HepG2 (cell line): ENCODE data around the gene C2CD2. TPM values are rescaled to one million over a fixed set of nuclear protein-coding genes. Genes with fewer than 3 reads are reported as not detected.

Experiments used
- DDIT3 ChIP-seq: sonication (generic); formaldehyde crosslinking; IDR thresholded peaks from 2 replicates; pipeline ENCODE4 v1.4.0; 2020; ENCODE audit warnings: mild to moderate bottlenecking, missing genetic modification reagents
- DPF2 ChIP-seq: sonication (generic); formaldehyde crosslinking; IDR thresholded peaks from 2 replicates; pipeline ENCODE4 v1.4.0; 2020; ENCODE audit warnings: mild to moderate bottlenecking, low read depth, missing genetic modification reagents, borderline replicate concordance
- ESRRA ChIP-seq: sonication (generic); formaldehyde crosslinking; IDR thresholded peaks from 2 replicates; pipeline ENCODE4 v1.5.1; 2020; ENCODE audit warnings: mild to moderate bottlenecking, low read depth, missing genetic modification reagents
- GTF3A ChIP-seq: sonication (generic); formaldehyde crosslinking; conservative IDR thresholded peaks from 2 replicates; pipeline ENCODE4 v1.4.0; 2020; ENCODE audit warnings: mild to moderate bottlenecking, missing genetic modification reagents
- IRF1 ChIP-seq: sonication (generic); formaldehyde crosslinking; IDR thresholded peaks from 2 replicates; pipeline ENCODE4 v1.4.0; 2020; ENCODE audit warnings: low read depth, mild to moderate bottlenecking, missing genetic modification reagents
- KLF12 ChIP-seq: sonication (generic); formaldehyde crosslinking; IDR thresholded peaks from 2 replicates; pipeline ENCODE4 v1.4.0; 2020; ENCODE audit warnings: missing genetic modification reagents, borderline replicate concordance
- NBN ChIP-seq: fragments of 450-650 bp; conservative IDR thresholded peaks from 2 replicates; pipeline ENCODE4 v1.6.1; 2017
- NCOA1 ChIP-seq: sonication (generic); formaldehyde crosslinking; IDR thresholded peaks from 2 replicates; pipeline ENCODE4 v1.9.0; 2021; ENCODE audit warnings: missing genetic modification reagents
- NCOR1 ChIP-seq: fragments of 200-600 bp; sonication (generic); IDR thresholded peaks from 2 replicates; pipeline ENCODE4 v1.7.0; 2017; ENCODE audit warnings: antibody characterized with exemption, low read length, borderline replicate concordance
- NFKB2 ChIP-seq: sonication (generic); formaldehyde crosslinking; IDR thresholded peaks from 2 replicates; pipeline ENCODE4 v1.4.0; 2020; ENCODE audit warnings: missing genetic modification reagents, borderline replicate concordance
- PRDM10 ChIP-seq: sonication (generic); formaldehyde crosslinking; IDR thresholded peaks from 2 replicates; pipeline ENCODE4 v1.4.0; 2020; ENCODE audit warnings: low read depth, missing genetic modification reagents
- SAP130 ChIP-seq: IDR thresholded peaks from 2 replicates; pipeline ENCODE4 v1.6.1; 2016; ENCODE audit warnings: low read depth
- SRF ChIP-seq: IDR thresholded peaks from 2 replicates; pipeline ENCODE4 v1.6.1; 2011; ENCODE audit warnings: mild to moderate bottlenecking, low read depth, low read length, moderate library complexity
- TBL1XR1 ChIP-seq: fragments of 150-350 bp; IDR thresholded peaks from 2 replicates; pipeline ENCODE4 v1.6.1; 2014; ENCODE audit warnings: borderline replicate concordance, low read length; ENCODE audit not compliant: partially characterized antibody
- THAP9 ChIP-seq: sonication (generic); formaldehyde crosslinking; IDR thresholded peaks from 2 replicates; pipeline ENCODE4; 2020; ENCODE audit warnings: missing genetic modification reagents, mild to moderate bottlenecking, borderline replicate concordance
- ZNF281 ChIP-seq: sonication (generic); formaldehyde crosslinking; IDR thresholded peaks from 2 replicates; pipeline ENCODE4 v1.4.0; 2020; ENCODE audit warnings: missing genetic modification reagents, borderline replicate concordance
- ZNF430 ChIP-seq: sonication (generic); formaldehyde crosslinking; IDR thresholded peaks from 2 replicates; pipeline ENCODE4 v1.9.0; 2021; ENCODE audit warnings: mild to moderate bottlenecking, missing genetic modification reagents
- ZNF792 ChIP-seq: IDR thresholded peaks from 2 replicates; pipeline ENCODE4 v1.6.1; 2016
- polyA plus RNA-seq, 8 experiments: library from polyadenylated mRNA; depleted of rRNA in 3 of 8; stranded (reverse) in 7 of 8; unstranded in 1 of 8; fragments of >200 nt; fragmentation: Illumina TruSeq in 4 of 8; extraction: Trizol in 4 of 8; gene quantifications; 2 replicates each; pipeline versions ENCODE4 v1.2.1 to v1.2.3, GENCODE V29; 2011 to 2016; ENCODE audit warnings: low read depth in 4 of 8, missing spikeins in 1 of 8, mixed read lengths in 1 of 8; ENCODE audit not compliant: insufficient read depth in 1 of 8
- total RNA-seq, 5 experiments: library from RNA; depleted of rRNA; stranded (reverse); fragments of >200 nt; fragmentation: Illumina TruSeq; extraction: Trizol; gene quantifications; 2 replicates each; pipeline ENCODE4 v1.2.3, GENCODE V29; 2016; ENCODE audit warnings: low read depth in 1 of 5

C2CD2 gene
- total and polyA plus RNA-seq, 2 of the 13 experiments (the other 11 are each of a cell fraction or from before 2014, with no cell fraction given) = 12.5 to 19.7 TPM

GRCh38 chr21:41926117-41926806 is 27.6 kb downstream of the C2CD2 start (continued):
- TF ChIP-seq PRDM10 (CRISPR knock-in tag) = no peak
- TF ChIP-seq SAP130 (CRISPR knock-in tag) = peak; percentile 17; the same call in 1 of the 2 replicates
- TF ChIP-seq DDIT3 (CRISPR knock-in tag) = no peak
- no peak for TF ChIP-seq NFKB2 (CRISPR knock-in tag)
- no peak for TF ChIP-seq ZNF430 (CRISPR knock-in tag)
- 0 out of 2 replicates have a peak, but pooled peaks have one; percentile 20 for TF ChIP-seq NCOA1 (CRISPR knock-in tag)
- peak; percentile 51; the same call in 1 of the 2 replicates for TF ChIP-seq NCOR1
- no peak for TF ChIP-seq KLF12 (CRISPR knock-in tag)
- TF ChIP-seq ZNF792 = no peak
- TF ChIP-seq THAP9 (CRISPR knock-in tag) = peak; percentile 42; the same call in 1 of the 2 replicates
- no peak for TF ChIP-seq TBL1XR1
- no peak for TF ChIP-seq GTF3A (CRISPR knock-in tag)
- TF ChIP-seq ESRRA = no peak
- TF ChIP-seq IRF1 (CRISPR knock-in tag) = peak; percentile 80; the same call in 1 of the 2 replicates
- TF ChIP-seq ZNF281 (CRISPR knock-in tag) = peak; percentile 91
- TF ChIP-seq DPF2 = peak; percentile 27; the same call in 1 of the 2 replicates
- TF ChIP-seq NBN = no peak
- TF ChIP-seq SRF = no peak
